Left ventricle myocardium superior (tissue), 1 donor: Measurements from ENCODE around the gene DGKD. TPM values are rescaled to one million over a fixed set of nuclear protein-coding genes. Genes with fewer than 3 reads are reported as not detected.

Experiments used
- ATAC-seq: fragments of 200-7000 bp; cut with Tn5 transposase; one replicate; pipeline ENCODE4 v1.9.1; 2020; ENCODE audit warnings: mild to moderate bottlenecking, moderate library complexity
- DNase-seq: peaks from one replicate; pipeline ENCODE4 v3.0.0-alpha.2; 2020
- intact Hi-C: fragments of 100-400 bp; cut with micrococcal nuclease; formaldehyde crosslinking; loops from one replicate; pipeline ENCODE4 v1.11.0; 2022
- total RNA-seq: library from RNA; stranded (reverse); fragmentation: NEBNext Ultra II Directional; extraction: Animal tissue kit (Norgen Biotek cat#: 25700); gene quantifications from one replicate; pipeline ENCODE4 v1.2.1, GENCODE V29; 2021
- donor health status: DM: no; HTN: yes; CAD: no; lungs with severe emphysema.

Gene DGKD
- total RNA-seq, 1 donor from 2014 or later = 27.1 TPM

DNA sequence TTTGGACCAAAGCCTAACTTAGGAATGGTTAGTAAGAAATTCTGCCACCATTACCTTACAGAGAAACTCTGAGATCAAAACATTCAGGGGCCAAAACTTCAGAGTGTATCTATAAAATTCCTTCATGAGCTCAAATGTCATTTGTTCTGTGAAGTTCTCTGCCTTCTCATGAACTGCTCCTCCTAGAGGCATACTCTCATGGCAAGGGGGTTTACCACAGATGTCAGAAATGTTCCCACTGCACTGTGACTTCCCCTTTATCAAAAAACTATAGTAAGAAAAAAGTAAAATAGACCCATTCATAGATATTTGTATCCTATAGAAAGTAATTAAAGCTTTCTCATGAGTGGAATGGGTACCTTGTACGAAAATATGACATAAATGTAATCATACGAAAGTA lies 143.8 kb downstream of the DGKD start:
- DNase-seq (no peak), ATAC-seq (no peak)
- intact Hi-C loops = no loop called here

DNA sequence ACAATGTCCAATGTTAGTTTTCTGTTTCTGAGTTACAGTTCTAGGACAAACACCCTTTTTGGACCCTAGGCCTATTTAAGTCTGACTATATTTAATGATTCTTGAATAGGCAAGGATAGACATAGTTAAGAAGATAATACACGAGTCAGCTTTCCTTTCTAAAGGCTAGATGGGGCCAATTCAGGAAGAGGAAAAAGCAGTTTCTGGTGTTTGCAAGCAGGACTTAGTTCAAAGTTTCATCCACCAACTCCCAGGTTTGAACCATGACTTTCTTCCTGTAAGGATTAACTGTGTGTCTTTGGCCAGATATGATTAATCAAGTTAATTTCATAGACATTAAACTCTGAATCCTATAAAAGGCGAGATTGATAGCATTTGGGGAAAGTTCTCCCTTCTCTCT lies 145.6 kb downstream of the DGKD start:
- intact Hi-C loops = no loop called here
- ATAC-seq (no peak), DNase-seq (no peak)

DNA sequence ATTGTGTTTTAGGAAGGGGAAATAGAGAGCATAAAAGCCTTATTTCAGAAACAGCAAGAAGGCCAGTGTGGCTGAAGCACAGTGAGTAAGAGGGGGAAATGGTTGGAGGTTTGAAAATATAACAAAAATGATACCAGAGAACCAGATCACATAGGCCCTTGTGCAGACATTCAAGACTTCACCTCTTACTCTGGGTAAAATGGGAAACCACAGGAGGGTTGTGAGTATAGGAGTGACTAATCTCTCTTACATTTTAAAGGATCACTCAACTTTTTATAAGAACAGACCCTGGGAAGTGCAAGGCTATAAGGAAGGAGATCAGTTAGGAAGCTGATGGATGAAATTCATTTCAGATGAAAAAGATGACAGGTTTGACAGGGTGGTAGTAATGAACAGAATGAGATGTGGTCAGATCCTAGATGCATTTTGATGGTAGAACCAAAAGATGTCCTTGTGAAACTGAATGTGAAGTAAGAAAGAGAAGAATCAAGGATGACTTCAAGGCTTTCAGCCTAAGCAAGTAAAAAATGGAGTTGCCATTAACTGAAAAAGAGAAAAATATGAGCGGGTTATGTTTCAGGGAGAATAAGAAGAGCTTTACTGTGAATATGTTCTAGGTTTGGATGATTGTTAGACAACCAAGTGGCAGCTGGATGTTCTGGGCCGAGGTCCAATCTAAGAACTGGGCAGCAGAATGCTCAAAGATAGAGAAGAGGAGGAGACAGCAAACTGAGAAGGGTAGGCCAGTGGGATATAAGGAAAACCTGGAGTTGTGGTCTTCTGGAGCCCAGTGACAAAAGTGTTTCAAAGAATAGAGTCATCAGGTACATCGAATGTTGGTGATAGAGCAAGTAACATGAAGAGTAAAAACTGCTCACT lies 147.1 kb downstream of the DGKD start:
- no peak for DNase-seq
- peak; percentile 73 for ATAC-seq
- intact Hi-C loops = no loop called here

DNA sequence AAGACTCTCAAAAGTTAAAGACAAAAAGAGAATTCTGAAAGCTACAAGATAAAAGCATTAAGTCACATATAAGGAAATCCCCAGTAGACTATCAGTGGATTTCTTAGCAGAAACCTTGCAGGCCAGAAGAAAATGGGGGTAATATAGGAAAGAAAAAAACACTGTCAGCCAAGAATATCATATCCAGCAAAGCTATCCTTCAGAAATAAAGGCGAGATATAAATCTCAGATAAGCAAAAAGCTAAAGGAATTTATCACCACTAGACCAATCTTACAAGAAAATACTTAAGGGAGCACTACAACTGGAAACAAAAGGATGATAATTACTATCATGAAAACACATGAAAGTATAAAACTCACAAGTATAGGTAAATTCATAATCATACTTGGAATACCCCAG lies 149.2 kb downstream of the DGKD start:
- ATAC-seq = no peak

DNA sequence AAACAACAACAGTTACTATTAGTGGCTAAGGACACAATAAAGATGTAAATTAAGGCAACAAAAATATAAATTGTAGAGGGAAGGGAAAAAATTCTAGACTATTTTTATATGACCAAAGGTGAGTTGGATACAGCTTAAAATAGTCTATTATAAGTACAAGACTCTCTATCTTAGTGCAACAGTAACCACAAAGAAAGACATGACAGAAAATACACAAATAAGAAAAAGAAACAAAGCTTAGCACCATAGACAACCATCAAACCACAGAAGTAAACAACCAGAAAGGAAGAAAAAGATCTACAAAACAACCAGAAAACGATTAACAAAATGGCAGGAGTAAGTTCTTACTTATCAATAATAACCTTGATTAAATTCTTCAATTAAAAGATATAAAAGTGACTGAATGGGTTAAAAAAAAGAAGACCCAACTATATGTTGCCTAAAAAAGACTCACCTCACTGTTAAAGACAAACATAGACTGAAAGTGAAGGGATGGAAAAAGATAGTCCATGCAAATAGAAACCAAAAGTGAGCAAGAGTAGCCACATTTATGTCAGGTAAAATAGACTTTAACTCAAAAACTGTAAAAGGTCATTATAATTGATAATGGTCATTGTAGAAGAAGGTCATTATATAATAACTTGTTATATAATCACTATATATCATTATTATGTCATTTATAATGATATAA lies 149.8 kb downstream of the DGKD start:
- no peak for DNase-seq
- no peak for ATAC-seq
- intact Hi-C loops = no loop called here

More for the DNA sequence above, 149.2 kb downstream of the DGKD start:
- intact Hi-C loops = no loop called here
- no peak for DNase-seq

DNA sequence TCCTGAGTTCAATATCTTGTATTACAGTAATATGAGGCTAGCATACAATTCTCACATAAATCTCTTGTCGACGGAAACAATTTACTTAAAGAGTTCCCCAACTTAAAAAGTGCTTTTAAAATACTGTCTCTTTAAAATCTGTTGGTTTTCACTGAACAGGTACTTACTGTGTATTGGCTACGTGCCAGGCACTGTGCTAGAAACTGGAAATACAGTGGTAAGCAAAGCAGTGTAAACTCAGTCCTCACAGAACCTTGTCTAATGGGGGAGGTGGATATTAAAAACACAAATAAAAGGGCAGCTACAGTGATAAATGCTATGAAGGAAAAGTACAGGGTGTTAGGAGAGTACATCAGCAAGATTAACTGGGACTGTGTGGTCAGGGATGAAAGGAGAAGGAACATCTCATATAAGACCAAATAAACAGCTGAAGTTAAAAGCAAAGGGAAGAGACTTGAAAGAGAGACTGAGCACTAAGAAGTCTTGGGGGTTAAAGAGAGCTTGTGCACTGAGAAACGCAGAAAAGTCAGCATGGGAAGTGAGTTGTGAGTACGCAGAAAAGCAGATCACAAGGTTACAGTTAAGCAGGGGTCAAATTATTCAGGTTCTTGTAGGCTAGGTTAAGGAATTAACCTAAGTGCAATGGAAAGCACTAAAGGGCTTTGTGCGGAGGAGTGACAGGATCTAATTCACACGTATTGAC lies 159.8 kb downstream of the DGKD start:
- ATAC-seq = no peak
- intact Hi-C loops = no loop called here
- no peak for DNase-seq

DNA sequence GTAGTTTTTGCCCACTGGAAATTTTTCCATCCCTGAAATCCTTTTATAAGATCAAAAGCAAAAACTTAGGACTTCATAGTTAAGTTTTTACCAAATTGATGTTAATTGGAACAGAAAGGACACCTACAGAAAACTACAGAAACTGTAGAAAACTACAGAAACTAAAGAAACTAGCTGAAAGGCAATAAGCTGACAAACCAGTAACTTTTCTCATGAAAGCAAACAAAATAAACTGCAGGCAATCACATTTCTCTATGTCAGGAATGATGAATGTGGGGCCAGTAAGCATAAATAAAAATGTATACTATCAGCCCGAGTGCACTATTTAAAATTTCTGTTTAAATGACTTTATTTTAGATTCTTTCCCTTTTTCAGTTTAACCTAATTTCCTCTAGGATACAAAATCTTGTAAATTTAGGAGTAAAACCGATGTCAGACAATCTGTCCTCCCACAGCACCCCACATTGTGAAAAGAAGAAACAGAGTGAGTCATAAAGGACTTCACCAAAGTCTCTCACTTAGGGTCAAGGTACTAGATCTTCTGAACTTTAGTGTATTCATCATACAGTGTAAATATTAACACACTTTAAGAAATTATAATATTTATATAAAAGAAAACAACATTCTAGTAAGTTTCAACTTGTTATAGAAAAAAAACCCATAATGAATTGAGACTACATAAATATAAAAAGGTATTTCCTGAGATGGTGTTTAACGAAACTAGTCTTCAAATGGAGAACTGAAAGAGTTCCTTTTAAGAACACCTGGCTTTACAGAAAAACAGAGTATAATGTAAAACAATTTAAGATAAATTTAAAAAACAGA lies 165.7 kb downstream of the DGKD start:
- ATAC-seq = no peak
- no peak for DNase-seq
- intact Hi-C loops = no loop called here

Other genes with a start within 250 kb of the DGKD start
- gene ATG16L1, start 102.8 kb upstream of the DGKD start, total RNA-seq = 18.4 TPM
- not detected for gene SAG, start 46.7 kb upstream of the DGKD start, total RNA-seq
- gene USP40, start 212.3 kb downstream of the DGKD start, total RNA-seq = 21.8 TPM